NAMALWA (cell line): ENCODE results near the gene CORO6.

Experiments used
- DNase-seq: peaks from one replicate; pipeline ENCODE4 v3.0.0-alpha.2; 2015; ENCODE audit warnings: low spot score

Gene CORO6

DNA sequence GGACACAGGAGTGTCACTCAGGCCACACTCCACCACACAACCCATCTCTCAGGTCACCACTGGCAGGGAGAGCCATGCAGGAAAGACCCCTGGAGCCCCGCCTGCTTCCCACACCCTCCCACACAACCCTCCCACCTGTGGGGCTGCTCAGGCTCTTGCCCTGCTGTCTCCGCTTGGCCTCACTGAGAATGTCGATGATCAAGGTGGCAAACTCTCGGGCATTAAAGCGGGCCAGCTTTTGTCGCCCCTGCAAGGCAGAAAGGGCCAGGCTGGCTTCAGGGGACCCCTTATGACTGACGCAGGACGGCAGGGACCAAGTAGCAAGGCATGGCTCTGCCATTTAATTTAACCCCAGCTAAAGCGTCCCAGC, 45.7 kb downstream of the CORO6 start:
- no peak for DNase-seq

DNA sequence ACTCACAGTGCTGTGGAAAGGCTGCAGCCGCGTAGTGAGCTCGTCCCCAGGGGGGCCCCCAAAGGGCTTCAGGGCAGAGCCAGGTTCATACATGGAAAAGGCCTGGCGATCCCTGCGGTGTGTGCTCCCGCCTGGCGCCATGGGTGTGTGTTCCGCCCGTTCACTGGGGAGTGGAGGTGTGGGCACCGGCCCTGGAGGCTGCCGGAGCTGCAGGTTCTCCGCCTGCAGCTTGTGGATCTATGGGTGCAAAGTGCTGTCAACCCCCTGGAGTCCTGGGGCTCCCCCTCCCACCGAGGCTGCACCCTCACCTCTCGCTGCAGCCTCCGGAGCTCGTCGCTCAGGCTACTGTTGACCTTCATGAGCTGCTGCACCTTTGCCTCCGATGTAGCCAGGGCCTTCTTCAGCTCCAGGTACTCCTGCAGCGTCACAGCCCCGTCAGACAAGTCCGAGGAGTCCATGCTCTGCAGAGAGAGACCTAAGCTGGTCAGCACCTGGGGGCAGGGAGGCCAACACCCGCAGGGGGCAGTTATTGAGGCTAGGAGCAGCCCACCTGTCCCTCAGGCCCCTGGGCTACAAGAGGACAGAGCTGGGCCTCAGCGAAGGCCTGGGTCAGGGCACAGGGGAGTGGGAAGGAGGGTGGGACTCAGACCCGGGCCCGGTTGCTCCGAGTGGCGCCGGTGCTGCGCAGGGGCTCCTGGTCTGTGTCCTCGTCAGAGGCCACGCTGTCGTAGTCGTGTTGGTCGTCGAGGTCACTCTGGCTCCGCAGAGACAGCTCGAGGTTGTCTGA, 46.3 kb downstream of the CORO6 start:
- no peak for DNase-seq

DNA sequence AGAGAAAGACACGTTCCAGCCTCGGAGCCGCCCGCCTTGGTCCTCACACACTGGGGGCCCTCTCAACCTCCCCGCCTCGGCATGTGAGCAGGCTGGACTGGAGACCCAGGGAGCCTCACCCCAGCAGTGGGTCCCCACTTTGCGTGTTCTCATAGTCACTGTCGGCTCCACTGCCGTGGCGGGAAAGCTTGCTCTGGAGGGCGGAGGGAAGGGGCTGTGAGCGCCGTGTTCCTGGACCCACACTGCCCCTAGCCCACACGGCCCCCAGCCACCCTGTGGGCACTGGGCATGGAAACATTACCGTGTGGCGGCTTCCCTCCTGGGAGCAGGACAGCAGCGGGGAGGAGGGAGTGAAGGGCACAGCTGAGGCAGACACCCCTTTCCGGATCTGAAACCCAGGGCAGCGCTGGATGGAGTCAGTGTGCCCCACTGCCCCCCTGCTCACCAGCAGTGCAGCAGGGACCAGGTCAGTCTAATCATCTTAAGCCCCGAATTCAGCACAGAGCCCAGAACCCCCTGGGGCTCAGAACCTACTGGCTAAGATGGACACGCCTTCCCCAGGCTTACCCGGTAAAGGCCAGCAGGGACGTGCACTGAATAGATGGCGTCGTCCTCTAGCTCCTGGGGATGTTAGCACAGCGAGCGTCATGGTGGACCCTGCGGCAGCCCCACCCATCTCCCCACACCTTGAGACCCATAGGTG, 47.0 kb downstream of the CORO6 start:
- DNase-seq = no peak

DNA sequence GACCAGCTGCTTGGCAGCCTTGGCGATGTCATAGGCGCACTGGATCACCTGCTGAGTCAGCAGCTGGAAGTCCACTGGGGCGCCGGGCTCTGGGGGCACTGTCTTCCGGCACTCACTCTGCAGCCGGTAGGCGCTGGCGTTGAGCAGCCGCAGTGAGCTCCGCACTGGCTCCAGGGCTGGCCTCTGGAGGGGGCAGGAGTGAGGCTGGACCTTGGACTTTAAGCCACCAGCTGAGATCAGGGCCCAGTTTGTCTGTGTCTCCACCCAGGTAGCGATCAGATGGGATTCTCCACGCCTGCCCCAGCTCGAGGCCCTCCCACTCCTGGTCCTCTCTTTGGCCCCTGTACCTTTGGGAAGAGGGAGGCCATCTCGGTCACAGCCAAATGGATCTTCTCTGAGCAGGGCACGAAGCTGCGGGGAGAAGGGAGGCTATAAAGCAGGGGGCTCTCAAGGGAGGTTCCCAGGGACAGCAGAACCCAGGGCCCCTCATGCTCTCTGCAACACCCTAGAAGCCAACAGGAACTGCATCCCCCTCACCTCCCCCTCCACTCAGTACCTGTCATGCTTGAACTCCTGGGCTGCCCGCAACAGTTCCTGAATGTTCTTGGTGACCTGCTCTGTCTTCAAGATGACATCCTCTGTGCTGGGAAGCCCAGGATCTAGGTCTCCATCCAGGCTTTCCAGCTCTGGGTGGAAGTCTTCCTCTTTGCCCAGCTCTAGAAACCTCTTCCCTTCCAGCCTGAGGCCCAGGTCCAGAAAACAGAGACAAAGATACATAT, 47.8 kb downstream of the CORO6 start:
- DNase-seq = no peak

DNA sequence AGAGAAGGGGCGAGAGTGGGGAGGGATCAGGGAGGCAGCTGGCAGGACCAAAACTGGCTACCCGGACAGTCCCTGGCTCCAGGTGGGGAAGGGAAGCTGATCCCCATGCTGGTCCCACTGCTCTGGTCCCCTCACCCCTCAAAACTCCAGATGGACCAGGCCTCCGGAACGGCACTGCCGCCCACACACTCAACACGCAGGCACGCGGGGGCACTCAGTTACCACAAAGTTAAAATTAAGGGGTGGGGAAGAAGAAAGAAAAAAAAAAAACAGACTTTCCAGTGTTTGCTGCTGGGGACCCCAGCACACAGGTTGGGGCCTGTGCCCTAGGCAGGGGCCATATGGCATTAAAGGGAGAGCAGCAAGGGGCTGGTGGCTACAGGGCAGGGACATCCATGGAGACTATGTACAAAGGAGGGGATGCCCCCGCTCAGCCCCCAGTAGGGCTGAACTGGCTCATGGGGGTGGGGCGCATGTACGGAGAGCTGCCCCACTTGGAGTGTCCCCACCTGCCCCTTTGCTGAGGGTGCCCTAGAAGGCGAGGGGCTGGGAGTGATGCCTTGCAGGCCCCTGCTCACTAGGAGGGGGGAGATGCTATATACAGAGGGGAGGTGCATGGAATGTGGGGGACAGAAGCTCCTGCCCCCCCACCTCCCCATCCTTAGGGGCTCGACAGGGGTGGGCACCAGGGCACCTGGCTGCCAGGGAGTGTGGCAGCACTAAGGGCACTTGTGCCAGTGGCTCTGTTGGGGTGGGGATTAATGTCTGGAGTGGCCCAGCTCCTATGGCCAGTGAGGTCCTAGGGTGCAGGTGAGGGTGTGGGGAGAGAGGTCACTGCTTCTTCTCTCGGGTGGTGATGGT, 48.6 kb downstream of the CORO6 start:
- no peak for DNase-seq

DNA sequence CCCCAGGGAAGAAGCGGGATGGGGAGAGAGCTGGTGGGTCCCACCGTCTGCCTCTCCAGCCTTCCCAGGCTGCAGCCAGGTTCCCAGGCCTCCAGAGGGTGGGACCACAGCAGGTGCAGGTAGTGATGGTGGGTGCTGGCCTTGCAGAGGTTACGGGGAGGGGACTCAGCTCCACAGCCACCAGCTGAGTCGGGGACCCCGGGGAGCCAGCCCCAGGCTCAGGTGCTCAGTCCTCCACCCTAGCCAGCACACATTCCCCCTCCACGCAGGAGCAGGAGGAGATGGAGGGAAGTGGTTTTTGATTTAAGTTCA, 49.2 kb downstream of the CORO6 start:
- DNase-seq = no peak

DNA sequence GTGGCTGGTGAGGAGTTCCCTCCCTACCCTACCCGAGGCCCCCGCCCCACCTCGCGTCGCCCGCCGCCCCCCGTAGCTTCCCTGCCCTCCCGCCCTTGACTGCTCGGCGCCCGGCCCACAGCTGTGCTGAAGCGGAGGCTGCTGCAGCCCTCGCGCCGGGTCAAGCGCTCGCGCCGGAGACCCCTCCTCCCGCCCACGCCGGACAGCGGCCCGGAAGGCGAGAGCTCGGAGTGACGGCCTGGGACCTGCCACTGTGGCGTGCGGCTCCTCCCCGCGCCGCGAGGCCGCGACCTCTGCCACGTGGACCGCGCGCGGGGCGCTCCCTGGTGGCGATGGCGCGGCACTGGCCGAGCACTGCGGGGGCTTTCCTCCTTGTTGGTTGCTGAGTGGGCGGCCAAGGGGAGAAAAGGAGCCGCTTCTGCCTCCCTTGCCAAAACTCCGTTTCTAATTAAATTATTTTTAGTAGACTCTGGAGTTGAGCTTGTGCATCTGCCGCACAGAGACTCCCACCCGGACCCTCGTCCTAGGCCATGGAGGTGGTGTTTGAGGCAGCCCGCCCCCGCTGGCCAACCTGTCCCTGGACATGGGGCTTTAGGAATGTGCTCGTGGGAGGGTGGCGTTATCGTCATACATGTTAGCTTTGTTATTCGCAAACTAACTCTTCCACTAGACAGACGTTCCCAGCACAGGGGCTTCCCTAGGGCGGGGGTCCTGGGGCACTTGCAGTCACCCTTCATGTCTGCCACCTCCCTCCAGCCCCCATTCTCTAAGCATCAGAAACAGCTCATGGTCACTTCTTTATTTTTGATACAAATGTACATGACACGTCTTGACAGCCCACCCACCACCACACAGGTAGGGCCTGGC, 49.8 kb downstream of the CORO6 start:
- DNase-seq = peak; percentile 49

DNA sequence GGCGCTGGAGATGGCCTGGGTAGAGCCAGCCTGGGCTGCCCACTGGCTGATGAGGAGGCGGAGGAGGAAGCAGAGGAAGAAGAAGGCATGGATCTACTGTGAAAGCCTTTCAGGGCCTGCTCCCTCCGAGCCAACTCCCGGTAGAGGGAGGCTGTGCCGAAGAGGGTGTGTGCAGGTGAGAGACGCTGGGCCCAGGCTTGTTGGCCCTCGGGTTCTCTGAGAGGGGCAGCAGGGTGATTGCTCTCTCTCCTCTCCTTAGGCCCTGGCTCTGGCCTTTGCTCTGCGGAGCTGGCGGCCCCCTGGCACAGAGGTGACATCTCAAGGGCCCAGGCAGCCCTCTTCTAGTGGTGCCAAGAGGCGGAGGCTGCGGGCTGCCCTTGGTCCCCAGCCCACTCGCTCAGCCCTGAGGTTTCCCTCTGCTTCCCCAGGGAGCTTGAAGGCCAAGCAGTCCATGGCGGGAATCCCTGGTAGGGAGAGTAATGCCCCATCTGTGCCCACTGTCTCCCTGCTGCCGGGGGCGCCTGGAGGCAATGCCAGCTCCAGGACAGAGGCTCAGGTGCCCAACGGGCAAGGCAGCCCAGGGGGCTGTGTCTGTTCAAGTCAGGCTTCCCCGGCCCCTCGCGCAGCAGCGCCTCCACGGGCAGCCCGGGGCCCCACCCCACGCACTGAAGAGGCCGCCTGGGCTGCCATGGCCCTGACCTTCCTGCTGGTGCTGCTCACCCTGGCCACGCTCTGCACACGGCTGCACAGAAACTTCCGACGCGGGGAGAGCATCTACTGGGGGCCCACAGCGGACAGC, 50.6 kb downstream of the CORO6 start:
- DNase-seq = no peak

DNA sequence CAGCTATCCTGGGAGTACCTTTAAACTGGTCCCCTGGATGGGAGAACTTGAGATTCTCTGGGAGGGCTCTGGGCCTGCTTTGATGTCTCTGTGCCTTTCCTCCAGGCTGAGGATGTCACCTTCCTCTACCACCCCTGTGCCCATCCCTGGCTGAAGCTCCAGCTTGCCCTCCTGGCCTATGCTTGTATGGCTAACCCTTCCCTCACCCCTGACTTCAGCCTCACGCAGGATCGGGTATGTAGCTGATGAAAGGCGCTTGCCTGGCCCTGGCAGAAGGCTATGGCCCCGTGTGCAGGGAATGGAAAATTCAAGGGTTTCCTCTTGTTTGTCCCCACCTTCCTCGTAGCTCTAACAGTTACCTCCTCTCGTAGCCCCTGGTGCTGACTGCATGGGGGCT, 51.2 kb downstream of the CORO6 start:
- no peak for DNase-seq

DNA sequence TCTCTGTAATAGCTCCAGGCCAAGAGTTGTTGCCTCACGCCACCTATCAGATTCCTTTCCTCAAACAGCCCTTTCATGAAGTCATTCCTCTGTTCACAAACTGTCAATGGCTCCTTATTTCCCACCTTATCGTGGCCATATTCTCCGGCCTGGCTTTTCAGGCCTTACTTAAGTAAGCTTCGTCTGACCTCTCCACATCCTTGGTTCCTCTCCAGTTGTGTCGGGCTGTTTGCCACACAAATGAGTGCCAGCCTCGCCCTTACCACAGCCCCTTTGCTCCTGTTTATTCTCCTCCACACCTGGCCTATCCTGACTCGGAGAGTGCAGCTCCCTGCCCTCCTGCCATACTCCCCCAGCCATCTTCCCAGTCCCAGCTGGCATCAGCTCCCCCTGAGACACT, 52.2 kb downstream of the CORO6 start:
- no peak for DNase-seq

DNA sequence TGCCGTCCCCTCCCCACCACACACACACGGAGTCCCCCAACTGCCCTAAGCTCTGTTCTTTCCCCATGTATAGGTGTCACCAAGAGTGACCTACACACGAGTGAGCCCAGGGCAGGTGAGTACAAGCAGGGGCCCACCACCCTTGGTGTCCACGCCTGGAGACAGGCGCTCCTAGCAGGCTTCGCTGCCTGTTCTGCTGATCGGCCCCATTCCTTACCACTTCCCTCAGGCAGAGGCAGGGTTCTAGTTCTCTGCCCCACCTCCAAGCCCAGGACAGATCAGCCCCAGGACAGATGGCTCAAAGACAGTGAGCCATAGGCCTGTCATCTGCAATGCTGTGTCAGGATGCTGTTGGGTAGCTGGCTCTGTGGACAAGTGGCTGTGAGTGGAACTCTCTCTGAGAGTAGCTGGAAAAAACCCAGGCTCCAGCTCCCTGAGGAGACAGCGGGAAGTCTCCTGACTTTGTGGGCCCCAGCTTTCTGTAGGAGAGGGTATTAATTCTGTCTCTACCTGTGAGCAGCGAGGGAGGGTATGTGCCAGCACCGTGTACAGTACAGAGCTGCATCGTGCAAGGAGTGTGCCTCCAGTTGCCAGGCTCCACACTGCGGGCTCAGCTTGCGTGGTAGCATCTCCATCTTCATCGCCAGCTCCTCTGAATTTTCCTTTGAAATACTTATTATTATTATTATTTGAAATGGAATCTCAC, 53.3 kb downstream of the CORO6 start:
- DNase-seq = no peak

DNA sequence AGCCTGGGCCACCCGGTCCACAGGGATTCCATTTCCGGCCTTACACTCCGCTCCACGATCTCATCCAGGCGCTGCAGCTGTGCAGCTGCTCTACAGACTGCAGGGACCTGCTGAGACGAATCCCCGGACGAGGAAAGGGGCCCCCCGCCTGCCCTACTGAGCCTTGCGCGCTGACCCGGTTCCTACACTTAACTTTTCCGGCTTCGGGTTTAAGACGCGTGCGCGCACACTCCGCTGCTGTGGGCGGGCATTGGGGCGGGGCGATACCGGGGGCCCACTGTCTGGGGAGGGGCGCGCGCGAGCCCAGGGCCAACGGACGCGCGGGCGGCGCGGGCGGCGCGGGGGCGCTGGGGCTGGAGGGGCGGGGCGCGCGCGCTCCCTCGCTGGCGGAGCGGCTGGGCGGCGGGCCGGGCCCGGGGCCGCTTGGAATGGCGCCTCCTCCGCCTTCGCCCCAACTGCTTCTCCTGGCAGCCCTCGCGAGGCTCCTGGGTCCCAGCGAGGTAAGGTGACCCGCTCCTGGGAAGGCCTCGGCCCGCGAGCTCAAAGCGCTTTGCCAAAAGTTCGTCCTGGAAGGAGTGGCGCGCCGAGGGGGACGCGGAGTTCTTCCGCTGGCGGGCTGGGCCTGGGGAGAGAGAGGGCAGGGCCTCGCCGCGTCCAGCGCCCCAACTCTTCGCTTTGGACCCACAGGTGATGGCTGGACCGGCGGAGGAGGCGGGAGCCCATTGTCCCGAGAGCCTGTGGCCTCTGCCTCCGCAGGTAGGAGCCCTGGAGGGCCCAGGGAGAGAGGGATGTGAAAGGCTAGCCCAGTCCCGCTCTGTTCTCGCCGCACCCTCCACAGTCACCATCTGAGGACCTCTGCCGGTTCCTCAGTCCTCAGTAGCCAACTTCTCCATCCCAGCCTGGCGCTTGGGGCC, 54.1 kb downstream of the CORO6 start, which contains the start of gene TP53I13:
Gene TP53I13, plus strand, starts transcription at position 371 of the 914 bp plus-strand sequence. Its CDS starts 58 bp downstream, at position 429.
- peak; percentile 88 for DNase-seq

DNA sequence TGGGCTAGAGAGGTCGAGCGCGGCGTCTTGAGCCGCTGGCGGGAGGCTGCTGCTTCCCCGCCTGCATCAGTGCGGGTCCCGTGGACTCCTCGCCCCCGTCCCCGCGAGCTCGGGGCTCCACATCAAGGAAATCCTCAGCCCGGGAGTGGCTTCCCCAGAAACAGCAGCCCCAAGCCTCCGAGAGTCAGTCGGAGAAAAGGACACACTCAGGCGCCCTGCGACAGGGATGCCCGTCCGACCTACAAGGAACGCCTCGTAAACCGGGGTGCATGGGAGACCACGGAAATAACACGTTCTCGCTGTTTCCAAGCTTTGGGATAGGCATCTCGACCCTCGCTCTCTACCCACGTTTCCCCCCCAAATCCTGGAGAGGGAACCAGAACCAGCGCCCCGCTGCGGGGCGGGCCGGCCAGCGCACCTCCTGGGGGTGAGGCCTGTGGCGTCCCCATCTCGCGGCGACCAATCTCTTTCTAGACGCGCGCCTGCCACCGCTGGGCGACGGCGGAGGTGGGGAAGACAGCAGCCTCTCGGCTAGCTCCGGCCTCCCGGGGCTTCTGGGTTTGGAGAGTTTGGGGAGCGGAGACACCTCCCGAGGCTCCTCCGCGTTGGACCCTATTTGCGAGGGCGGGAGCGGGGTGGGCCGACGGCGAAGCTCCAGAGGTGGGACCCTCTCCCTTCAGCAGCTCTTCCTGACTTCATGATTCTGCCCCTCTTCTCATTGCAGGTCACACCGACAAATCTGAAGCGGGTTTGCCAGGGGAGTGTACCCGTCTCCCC, 55.0 kb downstream of the CORO6 start:
- peak; percentile 88 for DNase-seq

DNA sequence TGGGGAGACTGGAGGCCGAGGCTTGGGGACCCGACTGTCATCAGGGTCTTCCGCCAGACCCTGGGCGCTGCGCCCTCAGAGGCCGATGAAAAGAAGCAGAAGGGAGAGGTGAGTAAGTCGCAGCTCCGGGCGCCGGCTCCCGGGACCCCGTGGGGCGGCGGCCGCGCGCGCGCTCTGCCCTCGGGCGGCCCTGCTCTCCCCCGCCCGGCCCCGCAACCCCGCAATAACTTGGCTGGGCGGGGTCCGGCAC, 55.5 kb downstream of the CORO6 start:
- DNase-seq = peak; percentile 60

DNA sequence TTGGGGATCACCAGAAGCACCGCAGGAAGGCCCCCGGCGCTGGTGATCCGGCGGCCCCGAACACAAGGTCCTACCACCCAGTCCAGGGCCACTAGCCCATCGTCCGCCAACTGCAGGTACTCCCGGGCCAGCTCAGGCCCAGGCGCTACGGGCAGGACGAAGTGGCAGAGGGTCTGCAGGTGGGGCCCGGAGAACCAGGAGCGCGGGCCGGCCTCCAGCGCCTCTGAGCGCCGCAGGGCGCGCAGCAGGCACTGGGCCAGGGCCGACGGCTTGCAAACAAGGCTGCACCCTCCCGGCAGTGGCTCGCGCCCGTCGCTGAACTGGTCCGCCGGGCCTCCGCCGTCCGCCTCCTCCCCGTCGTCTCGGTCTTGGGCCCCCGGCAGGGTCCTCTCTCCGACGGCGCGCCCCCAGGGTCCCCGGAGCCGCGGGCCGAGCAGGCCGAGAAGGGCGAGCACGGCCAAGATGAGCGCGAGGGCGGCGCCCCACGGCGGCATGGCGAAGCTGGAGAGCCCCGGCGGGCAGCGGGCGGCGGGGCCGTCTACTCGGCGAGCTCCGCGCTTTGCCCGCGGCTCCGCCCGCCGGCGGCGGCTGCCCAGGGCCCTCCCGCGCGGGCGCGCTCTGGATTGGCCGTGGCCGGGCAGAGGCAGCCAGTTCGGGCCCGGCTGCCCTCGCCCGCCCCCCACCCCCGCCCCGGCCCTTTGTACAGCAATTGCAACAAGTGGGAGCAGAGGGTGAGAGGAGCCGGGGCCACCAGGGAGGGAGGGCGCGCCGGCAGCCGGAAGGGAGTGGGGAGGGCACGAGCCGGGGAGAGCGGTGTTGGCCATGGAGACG, 56.0 kb downstream of the CORO6 start, which contains the start of gene ABHD15:
Gene ABHD15, minus strand, starts transcription at position 565 of the 831 bp plus-strand sequence. Its CDS starts 71 bp downstream, at position 494.
- DNase-seq = peak; percentile 64

DNA sequence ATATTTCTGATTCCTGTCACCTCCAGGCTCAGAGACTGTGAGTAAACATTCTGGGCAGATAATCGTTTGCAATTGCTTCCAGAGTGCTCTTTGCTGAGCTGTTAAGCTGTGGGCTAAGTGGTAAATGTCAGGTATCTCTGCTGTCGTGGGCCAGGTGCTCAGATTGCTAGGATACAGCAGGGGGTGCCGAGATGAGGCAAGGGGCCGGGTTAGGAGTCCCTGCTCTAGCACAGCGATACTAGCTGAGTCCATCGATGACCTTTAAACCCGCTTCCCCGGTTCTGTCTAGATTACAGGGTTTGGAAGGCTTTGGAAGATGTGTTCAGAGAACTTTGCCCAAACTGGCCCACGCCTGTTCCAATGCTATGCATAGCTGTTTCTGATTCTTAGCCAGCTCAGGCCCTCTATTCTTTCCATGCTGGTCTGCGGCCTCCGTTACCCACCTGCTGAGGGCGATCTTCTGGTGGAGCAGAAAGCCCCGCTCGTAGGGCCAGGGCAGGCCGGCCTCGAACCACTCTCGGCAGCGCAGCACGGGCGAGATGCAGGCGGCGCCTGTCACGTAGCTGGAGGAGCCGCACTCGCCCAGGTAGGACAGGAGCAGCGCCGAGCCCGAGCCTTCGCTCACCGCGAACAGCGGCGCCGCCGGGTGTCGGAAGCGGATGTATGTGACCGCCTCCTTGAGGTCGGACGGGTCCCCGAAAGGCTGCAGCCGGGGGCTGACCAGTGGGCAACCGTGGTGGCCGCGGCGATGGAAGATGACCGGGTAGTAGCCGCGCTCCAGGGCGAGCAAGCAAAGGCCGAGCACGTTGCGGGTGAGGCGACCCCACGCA, 56.9 kb downstream of the CORO6 start:
- DNase-seq = peak; percentile 60
